Activated CD4-positive, CD25-positive, alpha-beta regulatory T cell treated with anti-CD3 and anti-CD28 coated beads, Interleukin-2, amount 50 U/mL, for 72 hours (primary cell): ENCODE data around the gene UBE2L6.
A peak's percentile ranks its signal among the peaks of the same experiment; 100 is the strongest.

Experiments used
- DNase-seq: peaks from one replicate; pipeline ENCODE4 v3.0.0; 2021

The UBE2L6 gene

DNA sequence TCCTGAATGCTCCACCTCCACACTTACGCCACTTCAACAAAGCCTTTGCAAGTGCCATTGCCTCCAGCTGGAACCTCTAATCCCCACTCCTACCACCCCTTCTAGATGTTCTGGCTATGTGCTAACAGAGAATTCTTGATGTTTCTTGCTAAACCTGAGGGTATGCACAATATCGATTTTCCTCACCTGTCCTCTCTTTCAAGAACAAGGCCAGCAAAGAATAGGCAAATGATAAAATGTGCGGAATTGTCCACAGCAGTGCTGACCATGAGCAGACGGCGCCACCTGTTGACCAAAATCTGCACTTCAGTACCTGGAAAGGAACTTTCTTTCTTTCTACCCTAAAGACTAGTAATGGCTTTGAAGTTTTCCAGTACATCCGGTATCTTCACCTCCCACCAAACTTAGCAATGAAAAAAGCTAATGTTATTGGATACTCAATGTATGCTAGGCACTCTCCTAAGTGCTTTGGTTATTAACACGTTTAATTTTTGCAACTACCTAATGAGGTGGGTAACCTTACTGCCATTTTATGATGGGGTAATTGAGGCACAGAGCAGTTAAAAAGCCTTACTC is 40.3 kb downstream of the UBE2L6 start:
- peak; percentile 69 for DNase-seq

DNA sequence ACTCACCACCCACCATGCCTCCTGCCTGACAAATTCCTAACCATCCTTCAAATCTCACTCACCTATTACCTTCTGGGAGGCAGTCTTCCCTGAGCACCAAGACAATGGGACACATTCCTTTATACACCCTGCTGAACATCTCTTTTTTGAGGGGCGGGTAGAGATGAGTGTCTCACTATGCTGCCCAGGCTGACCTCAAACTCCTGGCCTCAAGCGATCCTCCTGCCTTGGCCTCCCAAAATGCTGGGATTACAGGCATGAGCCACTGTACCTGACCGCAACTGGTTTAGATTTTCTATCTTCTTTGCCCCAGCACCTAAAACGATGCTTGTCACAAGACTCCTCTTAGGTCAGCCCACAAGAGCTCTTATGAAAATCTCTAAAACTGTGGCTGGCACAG is 44.1 kb downstream of the UBE2L6 start:
- DNase-seq: no peak

DNA sequence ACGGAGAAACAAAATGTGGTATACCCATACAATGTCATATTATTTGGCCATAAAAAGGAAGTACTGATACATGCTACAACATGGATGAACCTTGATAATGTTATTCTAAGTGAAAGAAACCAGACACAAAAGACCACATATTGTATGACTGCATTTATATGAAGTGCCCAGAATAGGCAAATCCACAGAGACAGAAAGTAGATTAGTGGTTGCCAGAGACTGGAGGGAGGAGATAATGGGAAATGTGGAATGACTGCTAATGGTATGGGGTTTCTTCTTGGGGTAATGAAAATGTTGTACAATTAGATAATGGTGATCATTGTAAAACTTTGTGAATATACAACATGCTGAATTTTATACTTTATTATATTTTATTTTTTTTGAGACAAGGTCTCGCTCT is 46.4 kb downstream of the UBE2L6 start:
- no peak for DNase-seq

DNA sequence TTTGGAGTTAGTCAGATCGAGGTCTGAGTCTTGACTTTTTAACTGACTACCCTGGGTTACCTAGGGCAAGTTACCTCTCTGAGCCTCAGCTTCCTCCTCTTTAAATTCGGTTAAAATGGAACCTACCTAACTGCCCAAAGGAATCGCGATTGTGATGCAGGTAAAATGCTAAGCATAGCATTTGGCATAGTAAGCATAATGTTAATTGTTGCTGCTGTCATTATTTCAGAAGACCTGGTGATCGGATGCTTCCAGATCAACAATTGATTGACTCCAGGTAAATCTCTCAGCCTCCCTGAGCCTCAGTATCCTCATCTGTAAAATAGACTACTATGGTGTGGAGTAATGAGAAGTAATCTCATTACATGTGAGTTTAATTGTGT is 51.4 kb downstream of the UBE2L6 start:
- DNase-seq: no peak

DNA sequence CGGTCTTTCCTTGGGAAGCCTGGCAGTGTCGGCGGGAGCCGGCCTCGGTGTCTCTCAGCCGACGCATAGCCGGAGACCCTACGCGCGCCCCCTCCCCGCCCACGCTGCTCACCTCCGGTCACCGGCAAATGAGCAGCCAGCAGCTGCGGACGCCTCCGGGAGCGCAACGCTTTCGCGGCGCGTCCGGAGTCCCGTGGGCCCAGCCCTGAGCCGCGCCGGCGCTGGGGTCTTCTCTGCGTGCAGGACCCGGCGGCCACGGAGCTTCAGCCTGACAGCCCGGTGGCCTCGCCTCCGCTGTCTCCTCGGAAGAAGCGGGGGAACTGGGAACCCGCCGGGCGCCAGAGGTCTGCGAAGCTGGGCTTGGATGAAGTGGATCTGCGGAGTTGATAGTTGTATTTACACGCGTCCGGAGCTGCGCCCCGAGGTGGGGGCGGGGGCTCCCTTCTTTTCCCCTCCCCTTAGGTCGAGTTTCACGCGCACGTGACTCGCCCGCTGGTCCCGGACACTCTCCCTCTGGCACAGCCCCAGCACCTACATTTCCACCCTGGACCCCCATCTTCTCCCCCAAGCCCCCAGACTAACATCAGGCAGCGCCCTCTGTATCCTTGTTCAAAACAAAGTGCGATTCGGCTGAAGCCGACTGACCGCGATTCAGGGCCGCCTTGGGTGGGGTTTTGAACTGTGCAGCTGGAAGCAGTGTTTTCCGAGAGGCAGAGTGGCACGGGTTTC is 52.0 kb downstream of the UBE2L6 start, which contains the start of gene SLC43A1:
TSS of gene SLC43A1 (minus strand) at position 371 of the 729 bp plus-strand sequence. CDS start 1,591 bp downstream, outside the sequence.
- DNase-seq: peak; percentile 57

DNA sequence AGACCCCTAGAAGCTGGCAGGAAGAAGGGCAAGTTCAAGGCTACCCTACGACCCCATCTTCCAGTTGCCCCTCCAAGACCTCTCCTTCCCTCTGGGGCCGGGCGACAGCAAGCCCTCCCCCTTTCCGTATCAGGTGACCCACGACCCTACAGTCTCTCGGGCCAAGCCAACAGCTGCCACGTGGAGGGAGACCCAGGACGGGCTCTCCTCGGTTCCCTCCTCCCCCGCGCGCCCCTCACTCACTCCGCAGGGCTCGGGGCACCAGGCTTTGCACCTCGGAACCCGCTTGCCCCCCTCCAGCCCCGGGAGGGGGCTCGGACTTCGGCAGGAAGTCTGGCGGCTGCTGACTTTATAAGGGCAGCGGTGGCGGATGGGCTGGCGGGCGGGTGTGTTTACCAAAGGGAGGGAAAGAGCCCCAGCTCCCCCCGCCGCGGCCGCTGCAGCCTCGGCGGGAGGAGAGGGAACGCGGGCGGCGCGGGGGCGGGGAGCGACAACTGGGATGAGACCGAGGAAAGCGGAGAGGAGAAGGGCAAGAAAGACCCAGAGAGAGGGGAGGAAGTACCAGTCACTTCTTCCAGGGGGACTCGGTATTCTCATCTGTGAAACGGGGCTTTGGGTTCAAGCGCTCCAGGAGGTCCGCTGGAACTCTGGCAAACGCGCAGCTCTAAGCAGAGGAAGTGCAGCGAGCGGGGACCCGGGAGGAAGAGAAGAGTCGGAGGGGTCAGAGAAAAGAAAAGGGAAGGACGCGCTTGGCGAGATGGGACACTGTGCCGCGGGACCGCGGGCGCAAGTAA is 52.7 kb downstream of the UBE2L6 start:
- peak; percentile 57 for DNase-seq

DNA sequence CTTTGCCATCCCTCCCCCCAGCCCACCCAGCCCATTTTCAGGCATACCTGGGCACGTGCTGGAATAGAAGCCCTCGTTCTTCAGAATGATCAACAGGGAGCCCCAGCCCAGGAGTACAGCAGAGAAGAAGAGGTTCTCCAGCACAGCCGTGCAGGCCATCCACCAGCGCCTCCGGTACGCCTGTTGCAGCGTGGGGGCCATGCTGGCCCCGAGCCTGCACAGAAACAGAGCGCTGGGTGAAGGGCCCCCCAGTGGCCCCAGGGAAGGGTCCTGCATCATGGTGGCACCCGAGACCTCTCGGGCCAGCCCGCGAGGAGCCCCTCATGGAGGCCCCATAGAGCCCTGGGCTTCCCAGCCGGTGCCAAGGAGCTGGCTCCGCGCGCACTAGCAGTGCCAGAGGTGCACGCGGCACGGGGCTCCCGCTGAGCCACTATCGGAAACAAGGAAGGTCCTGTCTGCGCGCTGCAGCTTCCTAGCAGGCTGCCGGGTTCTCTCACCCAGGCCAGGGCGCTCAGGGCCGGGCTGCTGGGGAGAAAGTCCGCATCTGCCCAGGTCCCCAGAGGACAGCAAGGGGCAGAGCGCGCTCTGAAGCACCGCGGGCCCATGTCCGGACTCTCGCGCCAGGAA is 53.4 kb downstream of the UBE2L6 start:
- no peak for DNase-seq

DNA sequence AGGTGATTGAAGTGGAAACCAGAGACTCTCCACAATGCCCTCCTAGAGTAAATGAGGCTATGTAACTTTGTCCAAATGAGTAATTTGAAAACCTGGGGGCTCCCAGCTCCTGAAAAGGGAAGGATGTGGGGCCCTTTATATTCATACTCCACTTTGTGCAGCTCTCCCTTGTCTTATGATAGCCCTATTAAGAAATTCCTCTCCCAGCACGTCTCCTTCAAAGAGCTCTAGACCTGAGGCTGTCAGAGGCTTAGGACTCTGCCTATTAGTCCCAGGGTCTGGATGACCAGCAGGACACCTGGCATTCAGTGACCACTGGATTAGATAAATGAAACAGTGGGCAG is 54.0 kb downstream of the UBE2L6 start:
- DNase-seq: no peak

DNA sequence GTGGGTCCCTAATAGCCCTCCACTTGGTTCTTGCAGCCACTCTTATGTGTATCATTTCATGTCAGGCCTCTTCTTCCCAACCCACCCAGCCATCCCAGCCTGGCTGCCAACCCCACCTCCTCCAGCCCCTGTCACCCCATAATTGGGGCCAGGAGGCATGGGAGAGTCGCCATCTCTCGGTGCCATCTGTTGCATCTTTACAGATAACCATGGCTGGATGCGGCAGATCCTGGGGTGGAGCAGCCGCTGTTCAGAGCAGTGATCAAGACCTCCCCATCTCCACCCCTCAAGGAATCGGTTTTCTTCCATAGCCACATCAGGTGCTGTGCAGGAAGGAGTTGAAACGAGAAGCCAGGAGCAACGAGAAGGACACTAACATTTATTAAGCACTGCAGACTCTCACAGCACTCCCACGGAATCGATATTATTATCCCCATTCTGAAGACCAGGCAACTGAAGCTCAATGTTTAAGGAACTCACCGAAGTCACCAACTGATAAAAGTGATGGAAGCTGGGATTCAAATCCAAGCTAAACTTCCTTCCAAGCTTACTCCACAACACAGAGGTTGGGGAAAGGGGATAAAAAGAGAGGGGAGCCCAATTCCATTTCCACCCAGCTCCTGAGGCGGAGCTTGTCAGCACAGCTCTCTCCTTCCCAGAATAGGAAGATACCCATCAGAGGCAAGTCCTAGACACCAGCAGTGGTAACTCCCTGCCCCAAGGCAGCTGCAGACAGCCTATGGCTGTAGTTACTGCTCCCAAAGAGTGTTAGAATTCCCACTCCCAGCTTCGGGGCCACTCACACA is 54.6 kb downstream of the UBE2L6 start:
- DNase-seq: no peak

DNA sequence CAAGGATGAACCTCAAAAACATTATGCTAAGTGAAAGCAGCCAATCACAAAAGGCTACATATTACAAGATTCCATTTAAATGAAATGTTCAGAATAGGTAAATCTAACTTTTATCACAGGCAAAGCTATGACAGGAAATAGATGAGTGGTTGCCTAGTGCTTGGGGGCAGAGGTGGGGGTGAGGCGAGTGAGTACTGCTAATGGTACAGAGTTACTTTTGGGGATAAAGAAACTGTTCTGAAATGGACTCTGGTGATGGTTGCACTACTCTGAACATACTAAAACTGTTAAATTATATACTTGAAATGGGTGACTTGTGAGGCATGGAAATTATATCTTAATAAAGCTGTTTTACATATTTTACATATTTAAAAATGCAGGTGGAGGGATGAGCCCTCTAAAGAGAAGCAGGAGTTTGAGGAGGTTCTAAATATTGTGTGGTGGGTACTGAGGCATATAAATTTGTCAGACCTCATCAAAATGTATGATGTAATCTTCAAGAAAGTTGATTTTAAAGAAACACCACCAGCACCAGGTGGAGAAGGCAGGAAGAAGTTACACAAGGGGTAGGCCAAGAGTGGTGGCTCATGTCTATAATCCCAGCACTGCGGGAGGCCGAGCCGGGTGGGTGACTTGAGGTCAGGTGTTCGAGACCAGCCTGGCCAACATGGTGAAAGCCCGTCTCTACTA is 55.6 kb downstream of the UBE2L6 start:
- no peak for DNase-seq

DNA sequence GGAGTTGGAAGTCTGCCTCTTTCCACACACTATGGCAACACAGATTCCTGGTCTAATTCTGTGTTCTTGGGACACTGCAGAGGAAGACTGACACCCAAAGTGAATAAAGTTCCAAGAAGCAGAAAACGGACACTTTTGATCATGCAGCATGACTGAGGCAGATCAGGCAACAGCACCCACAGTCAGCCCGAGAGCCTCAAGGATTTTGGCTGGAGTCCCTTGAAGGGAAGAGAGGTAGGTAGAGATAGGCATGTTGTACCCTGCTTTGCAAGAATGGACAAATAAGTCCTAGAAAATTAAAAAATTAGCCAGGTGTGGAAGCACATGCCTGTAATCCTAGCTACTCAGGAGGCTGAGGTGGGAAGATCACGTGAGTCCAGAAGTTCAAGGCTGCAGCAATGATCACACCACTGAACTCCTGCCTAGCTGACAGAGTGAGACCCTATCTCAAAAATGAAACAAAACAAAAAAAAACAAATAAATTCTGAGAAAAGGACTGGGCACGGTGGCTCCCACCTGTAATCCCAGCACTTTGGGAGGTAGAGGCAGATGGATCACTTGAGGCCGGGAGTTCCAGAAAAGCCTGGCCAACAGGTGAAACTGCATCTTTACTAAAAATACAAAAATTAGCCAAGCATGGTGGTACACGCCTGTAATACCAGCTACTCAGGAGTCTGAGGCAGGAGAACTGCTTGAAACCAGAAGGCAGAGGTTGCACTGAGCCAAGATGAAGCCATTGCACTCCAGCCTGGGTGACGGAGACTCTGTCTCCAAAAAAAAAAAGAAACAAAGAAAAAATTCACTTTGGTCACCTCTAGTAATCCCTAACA is 58.9 kb downstream of the UBE2L6 start:
- DNase-seq: no peak

DNA sequence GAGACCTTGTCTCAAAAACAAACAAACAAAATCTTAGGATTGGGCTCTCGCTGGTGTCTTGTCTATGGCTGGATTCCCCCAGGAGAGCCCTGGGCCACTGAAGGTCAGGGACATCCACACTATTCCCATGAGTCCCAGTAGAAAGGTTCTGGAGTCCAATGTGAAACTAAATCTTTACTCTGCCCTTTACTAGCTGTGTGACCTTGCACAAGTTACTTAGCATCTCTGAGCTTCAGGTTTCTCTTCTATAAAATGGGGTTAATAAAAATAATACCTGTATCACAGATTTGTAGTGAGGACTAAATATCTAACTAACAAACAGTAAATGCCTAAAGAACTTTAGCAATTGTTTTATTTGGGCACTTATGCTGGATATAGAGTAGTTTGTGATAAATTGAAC is 61.0 kb downstream of the UBE2L6 start:
- DNase-seq: no peak

DNA sequence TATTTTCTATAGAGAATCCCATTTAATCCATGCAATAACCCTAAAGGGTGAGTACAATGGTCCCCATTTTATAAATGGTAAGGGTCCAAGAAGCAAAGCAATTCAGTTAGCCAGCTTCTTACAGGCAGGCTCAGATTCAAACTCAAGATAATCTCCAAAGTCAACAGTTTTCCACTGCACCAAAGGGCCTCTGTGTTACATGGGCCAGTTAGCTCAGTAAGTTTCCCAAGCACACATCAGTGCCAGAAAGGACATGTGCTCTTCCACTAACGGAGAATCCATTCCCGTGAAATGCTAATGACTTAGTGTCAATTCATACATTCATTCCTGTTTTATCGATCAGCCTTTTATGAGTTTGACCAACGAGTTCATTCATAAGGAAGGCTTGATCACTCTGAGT is 63.0 kb downstream of the UBE2L6 start:
- DNase-seq: no peak

DNA sequence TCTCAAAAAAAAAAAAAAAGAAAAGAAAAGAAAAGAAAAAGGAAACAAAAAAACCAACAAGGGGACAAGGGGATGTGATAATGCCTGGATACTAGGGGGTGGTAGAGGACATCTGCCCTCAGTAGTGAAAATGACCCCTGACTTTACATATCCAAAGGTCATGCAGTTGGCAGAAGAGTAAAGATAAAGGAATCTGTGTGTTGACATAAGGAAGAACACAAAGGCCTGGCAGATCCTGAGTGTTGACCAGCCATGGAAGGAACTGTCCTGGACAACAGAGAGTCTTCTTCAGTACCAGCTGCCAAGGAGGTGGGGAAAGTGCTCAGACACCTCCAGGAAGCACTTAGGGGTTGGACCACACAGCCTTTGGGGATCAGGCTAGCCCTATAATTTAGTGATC is 64.6 kb downstream of the UBE2L6 start:
- no peak for DNase-seq

DNA sequence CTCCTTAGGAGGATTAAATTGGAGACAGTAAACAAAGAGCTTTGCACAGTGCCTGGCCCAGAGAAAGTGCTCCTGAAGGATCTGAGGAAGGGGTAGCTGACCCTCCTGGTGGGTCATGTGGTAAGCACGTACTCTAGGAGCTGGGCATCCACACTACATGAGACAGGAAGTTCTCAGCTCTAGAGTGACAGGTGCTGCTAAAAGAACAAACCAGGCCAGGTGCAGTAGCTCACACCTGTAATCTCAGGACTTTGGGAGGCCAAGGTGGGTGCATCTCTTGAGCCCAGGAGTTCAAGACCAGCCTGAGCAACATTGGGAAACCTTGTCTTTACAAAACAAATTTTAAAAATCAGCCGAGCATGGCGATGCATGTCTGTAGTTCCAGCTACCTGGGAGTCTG is 65.1 kb downstream of the UBE2L6 start:
- no peak for DNase-seq

DNA sequence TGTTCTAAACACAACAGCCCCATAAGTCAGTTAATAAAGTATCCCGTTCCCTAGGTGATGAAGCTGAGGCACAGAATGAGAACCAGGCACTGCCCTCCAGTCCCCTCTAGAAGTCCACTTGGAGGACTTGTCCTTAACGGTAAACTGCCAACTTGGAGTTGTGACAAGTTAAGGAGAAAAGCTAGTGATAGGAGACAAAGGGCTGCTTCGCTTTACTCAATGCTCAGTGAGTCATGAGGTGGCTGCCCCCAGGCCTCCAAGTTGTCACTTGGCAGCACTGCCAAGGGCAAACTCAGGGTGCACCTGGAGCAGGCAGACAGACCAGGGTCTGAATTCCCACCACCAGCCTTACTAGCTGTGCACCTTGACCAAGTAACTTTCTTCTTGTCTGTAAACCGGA is 65.5 kb downstream of the UBE2L6 start:
- no peak for DNase-seq
